Measurements from ENCODE around the gene KCNN3.

KCNN3 gene

GRCh38 chr1:154813846-154814505, 56.1 kb downstream of the KCNN3 start:
- DNase-seq (ENCODE audit: low read depth): no peak
- H3K4me3 ChIP-seq (ENCODE audit: control insufficient read depth, low read depth, low read length): no peak overlapping the region
- no peak for TF ChIP-seq CTCF (conservative IDR thresholded peaks at IDR 0.05; ENCODE audit: control insufficient read depth, insufficient read depth, low read depth, low read length)

- H3K4me3 ChIP-seq (ENCODE audit: control insufficient read depth, low read depth, low read length): no peak overlapping the region
- no peak for TF ChIP-seq CTCF (conservative IDR thresholded peaks at IDR 0.05; ENCODE audit: control insufficient read depth, insufficient read depth, low read depth, low read length)
- peak; percentile 17 for DNase-seq (ENCODE audit: low read depth)
Measured at GRCh38 chr1:154813300-154813816, 56.7 kb downstream of the KCNN3 start.

- no peak for DNase-seq (ENCODE audit: low read depth)
- H3K4me3 ChIP-seq (ENCODE audit: control insufficient read depth, low read depth, low read length): no peak overlapping the region
- TF ChIP-seq CTCF (conservative IDR thresholded peaks at IDR 0.05; ENCODE audit: control insufficient read depth, insufficient read depth, low read depth, low read length): no peak
Measured at GRCh38 chr1:154812877-154813276, 57.2 kb downstream of the KCNN3 start.

GRCh38 chr1:154810571-154810970, 59.5 kb downstream of the KCNN3 start:
- H3K4me3 ChIP-seq (ENCODE audit: control insufficient read depth, low read depth, low read length): no peak overlapping the region
- no peak for DNase-seq (ENCODE audit: low read depth)
- TF ChIP-seq CTCF (conservative IDR thresholded peaks at IDR 0.05; ENCODE audit: control insufficient read depth, insufficient read depth, low read depth, low read length): no peak

- no peak overlapping the region for H3K4me3 ChIP-seq (ENCODE audit: control insufficient read depth, low read depth, low read length)
- no peak for TF ChIP-seq CTCF (conservative IDR thresholded peaks at IDR 0.05; ENCODE audit: control insufficient read depth, insufficient read depth, low read depth, low read length)
- peak; percentile 20 for DNase-seq (ENCODE audit: low read depth)
Measured at GRCh38 chr1:154809436-154810413, 60.4 kb downstream of the KCNN3 start.

- no peak for DNase-seq (ENCODE audit: low read depth)
- H3K4me3 ChIP-seq (ENCODE audit: control insufficient read depth, low read depth, low read length): no peak overlapping the region
- TF ChIP-seq CTCF (conservative IDR thresholded peaks at IDR 0.05; ENCODE audit: control insufficient read depth, insufficient read depth, low read depth, low read length): no peak
Measured at GRCh38 chr1:154808909-154809262, 61.2 kb downstream of the KCNN3 start.
